CD8-positive, alpha-beta memory T cell (primary cell): ENCODE data around the gene IFIT1. TPM values are rescaled to one million over a fixed set of nuclear protein-coding genes. Genes with fewer than 3 reads are reported as not detected.

Experiments
- CTCF ChIA-PET: fragments of 350-600 bp; sonication (Branson Sonifier 250); formaldehyde crosslinking; loops from one replicate; lab custom pipeline; 2021; ENCODE audit warnings: antibody characterized with exemption; lab: Charles Lee
- POLR2A ChIA-PET: fragments of 350-600 bp; sonication (Branson Sonifier 250); formaldehyde crosslinking; loops from one replicate; lab custom pipeline; 2021; ENCODE audit warnings: antibody characterized with exemption; lab: Charles Lee
- DNase-seq, 5 donors: peaks; one replicate each; pipeline versions ENCODE4 v3.0.0 to v3.0.0-alpha.2; 2020 to 2022; ENCODE audit warnings: mixed read lengths in 1 of 5
- H3K27ac ChIP-seq: one replicate; pipeline ENCODE4 v1.7.0; 2013; ENCODE audit warnings: low read depth, mild to moderate bottlenecking, low read length, moderate library complexity
- H3K27me3 ChIP-seq: 2 replicates; pipeline ENCODE4 v1.7.0; 2013; ENCODE audit warnings: low read length, mild to moderate bottlenecking; ENCODE audit not compliant: insufficient read depth, poor library complexity, severe bottlenecking
- H3K36me3 ChIP-seq: 2 replicates; pipeline ENCODE4 v1.7.0; 2013; ENCODE audit warnings: mild to moderate bottlenecking, low read length, moderate library complexity; ENCODE audit not compliant: insufficient read depth
- H3K4me1 ChIP-seq: 2 replicates; pipeline ENCODE4 v1.7.0; 2013; ENCODE audit warnings: mild to moderate bottlenecking, low read length, moderate library complexity; ENCODE audit not compliant: insufficient read depth
- H3K4me3 ChIP-seq: 2 replicates; pipeline ENCODE4 v1.7.0; 2013; ENCODE audit warnings: mild to moderate bottlenecking, low read length
- H3K9me3 ChIP-seq: 2 replicates; pipeline ENCODE4 v1.7.0; 2013; ENCODE audit warnings: mild to moderate bottlenecking, low read length
- H3K27ac Mint-ChIP-seq, 8 donors: one replicate each; pipeline ENCODE4 v1.8.0; 2020 to 2021; ENCODE audit warnings: mixed read lengths in 8 of 8, mild to moderate bottlenecking in 6 of 8, inconsistent platforms in 3 of 8, moderate library complexity in 3 of 8
- H3K27me3 Mint-ChIP-seq, 2 donors: one replicate each; pipeline ENCODE4 v1.8.0; 2020 to 2021; ENCODE audit warnings: mixed read lengths in 2 of 2, mild to moderate bottlenecking in 1 of 2, moderate library complexity in 1 of 2
- H3K36me3 Mint-ChIP-seq, 3 donors: one replicate each; pipeline ENCODE4 v1.8.0; 2020 to 2021; ENCODE audit warnings: mixed read lengths in 3 of 3, inconsistent platforms in 1 of 3, mild to moderate bottlenecking in 1 of 3
- H3K4me1 Mint-ChIP-seq, 3 donors: one replicate each; pipeline ENCODE4 v1.8.0; 2020 to 2021; ENCODE audit warnings: mixed read lengths in 3 of 3, inconsistent platforms in 1 of 3, mild to moderate bottlenecking in 1 of 3
- H3K4me3 Mint-ChIP-seq, 7 donors: one replicate each; pipeline ENCODE4 v1.8.0; 2020 to 2021; ENCODE audit warnings: mixed read lengths in 7 of 7, mild to moderate bottlenecking in 6 of 7, moderate library complexity in 4 of 7, inconsistent platforms in 2 of 7
- H3K9me3 Mint-ChIP-seq, 5 donors: one replicate each; pipeline ENCODE4 v1.8.0; 2020 to 2022; ENCODE audit warnings: mixed read lengths in 5 of 5, mild to moderate bottlenecking in 3 of 5, moderate library complexity in 2 of 5, inconsistent platforms in 1 of 5
- polyA plus RNA-seq: library from polyadenylated mRNA; unstranded; fragments of 300-500 nt; fragmentation: Illumina TruSeq; gene quantifications from one replicate; pipeline ENCODE4 v1.2.3, GENCODE V29; 2021
- total RNA-seq, 2 experiments: library from RNA; stranded (reverse); gene quantifications; one replicate each; pipeline ENCODE4 v1.2.3, GENCODE V29; 2021

The IFIT1 gene
- total and polyA plus RNA-seq, 3 experiments from 2014 or later: 0.39 to 4.1 (median 0.71) TPM

GRCh38 chr10:89454561-89455347 lies 62.3 kb downstream of the IFIT1 start:
- H3K4me1 ChIP-seq: no peaks in the 10 kb centered on the region
- Mint-ChIP-seq H3K9me3 (no peaks in the 10 kb centered on the region), H3K27ac (no peak overlapping the region), H3K4me3 (no peak overlapping the region), H3K27me3 (peaks cover 2 to 34% of the 10 kb centered on the region in 2 donors), H3K4me1 (no peaks in the 10 kb centered on the region), H3K36me3 (no peaks in the 10 kb centered on the region)
- no peaks in the 10 kb centered on the region for H3K27me3 ChIP-seq
- DNase-seq: no peak
- CTCF ChIA-PET: no interaction called here
- POLR2A ChIA-PET: no interaction called here
- H3K36me3 ChIP-seq: no peaks in the 10 kb centered on the region
- no peak overlapping the region for H3K4me3 ChIP-seq
- H3K9me3 ChIP-seq: no peaks in the 10 kb centered on the region
- H3K27ac ChIP-seq: no peak overlapping the region

Other genes starting within 250 kb of the IFIT1 start
- gene CH25H, start 185.3 kb upstream of the IFIT1 start, total RNA-seq: not detected
- 0.24 TPM for gene CH25H, start 185.3 kb upstream of the IFIT1 start, polyA plus RNA-seq
- gene LIPA, start 140.8 kb upstream of the IFIT1 start, total RNA-seq: 10 to 100 TPM; 22.9 to 23.9 TPM
- gene LIPA, start 140.8 kb upstream of the IFIT1 start, polyA plus RNA-seq: 98.0 TPM
- 1 to 10 TPM; 1.3 to 1.5 TPM for gene IFIT2, start 90.6 kb upstream of the IFIT1 start, total RNA-seq
- gene IFIT2, start 90.6 kb upstream of the IFIT1 start, polyA plus RNA-seq: 7.1 TPM
- under 1 TPM; 0.35 to 0.63 TPM for gene IFIT3, start 64.6 kb upstream of the IFIT1 start, total RNA-seq
- gene IFIT3, start 64.6 kb upstream of the IFIT1 start, polyA plus RNA-seq: 3.7 TPM
- gene IFIT1B, start 14.6 kb upstream of the IFIT1 start, total RNA-seq: not detected
- gene IFIT1B, start 14.6 kb upstream of the IFIT1 start, polyA plus RNA-seq: 0.14 TPM
- 1 to 10 TPM; 6.2 to 6.5 TPM for gene IFIT5, start 21.9 kb downstream of the IFIT1 start, total RNA-seq
- gene IFIT5, start 21.9 kb downstream of the IFIT1 start, polyA plus RNA-seq: 7.9 TPM
- not detected for gene SLC16A12, start 143.0 kb downstream of the IFIT1 start, total RNA-seq
- gene SLC16A12, start 143.0 kb downstream of the IFIT1 start, polyA plus RNA-seq: not detected